ENCODE data around the gene KRT13. TPM values are rescaled to one million over a fixed set of nuclear protein-coding genes. Genes with fewer than 3 reads are reported as not detected.

KRT13 gene
- total RNA-seq, 2 donors from 2014 or later = not detected

DNA sequence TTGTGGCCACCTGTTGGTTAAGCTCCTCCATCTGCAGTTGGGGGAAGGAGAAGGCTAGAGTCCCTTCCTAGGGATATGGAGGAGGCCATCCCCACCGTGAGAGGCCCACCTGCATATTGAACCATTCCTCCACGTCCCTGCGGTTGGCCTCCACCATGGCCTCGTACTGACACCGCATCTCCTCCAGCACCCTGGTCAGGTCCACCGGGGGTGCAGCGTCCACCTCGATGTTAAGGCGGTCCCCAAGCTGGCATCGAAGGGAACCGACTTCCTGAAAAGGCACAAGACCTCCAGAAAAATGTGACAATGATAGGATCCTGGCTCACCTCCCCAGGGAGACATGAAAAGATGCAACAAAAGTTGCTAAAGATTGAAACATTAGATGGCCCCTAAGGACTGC, 41.2 kb downstream of the KRT13 start:
- TF ChIP-seq, protein P1, sequence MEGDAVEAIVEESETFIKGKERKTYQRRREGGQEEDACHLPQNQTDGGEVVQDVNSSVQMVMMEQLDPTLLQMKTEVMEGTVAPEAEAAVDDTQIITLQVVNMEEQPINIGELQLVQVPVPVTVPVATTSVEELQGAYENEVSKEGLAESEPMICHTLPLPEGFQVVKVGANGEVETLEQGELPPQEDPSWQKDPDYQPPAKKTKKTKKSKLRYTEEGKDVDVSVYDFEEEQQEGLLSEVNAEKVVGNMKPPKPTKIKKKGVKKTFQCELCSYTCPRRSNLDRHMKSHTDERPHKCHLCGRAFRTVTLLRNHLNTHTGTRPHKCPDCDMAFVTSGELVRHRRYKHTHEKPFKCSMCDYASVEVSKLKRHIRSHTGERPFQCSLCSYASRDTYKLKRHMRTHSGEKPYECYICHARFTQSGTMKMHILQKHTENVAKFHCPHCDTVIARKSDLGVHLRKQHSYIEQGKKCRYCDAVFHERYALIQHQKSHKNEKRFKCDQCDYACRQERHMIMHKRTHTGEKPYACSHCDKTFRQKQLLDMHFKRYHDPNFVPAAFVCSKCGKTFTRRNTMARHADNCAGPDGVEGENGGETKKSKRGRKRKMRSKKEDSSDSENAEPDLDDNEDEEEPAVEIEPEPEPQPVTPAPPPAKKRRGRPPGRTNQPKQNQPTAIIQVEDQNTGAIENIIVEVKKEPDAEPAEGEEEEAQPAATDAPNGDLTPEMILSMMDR (IDR thresholded peaks at IDR 0.05) = no peak
- Histone ChIP-seq H3K4me3 (no peak overlapping the region), H3K27me3 (no peaks in the 10 kb centered on the region), H3K27ac (no peak overlapping the region), H3K36me3 (no peaks in the 10 kb centered on the region), H3K9me3 (peaks cover 0 to 19% of the 10 kb centered on the region in 2 donors), H3K4me1 (peaks cover 0 to 7% of the 10 kb centered on the region in 2 donors)
- no peak for DNase-seq (ENCODE audit: low spot score)

DNA sequence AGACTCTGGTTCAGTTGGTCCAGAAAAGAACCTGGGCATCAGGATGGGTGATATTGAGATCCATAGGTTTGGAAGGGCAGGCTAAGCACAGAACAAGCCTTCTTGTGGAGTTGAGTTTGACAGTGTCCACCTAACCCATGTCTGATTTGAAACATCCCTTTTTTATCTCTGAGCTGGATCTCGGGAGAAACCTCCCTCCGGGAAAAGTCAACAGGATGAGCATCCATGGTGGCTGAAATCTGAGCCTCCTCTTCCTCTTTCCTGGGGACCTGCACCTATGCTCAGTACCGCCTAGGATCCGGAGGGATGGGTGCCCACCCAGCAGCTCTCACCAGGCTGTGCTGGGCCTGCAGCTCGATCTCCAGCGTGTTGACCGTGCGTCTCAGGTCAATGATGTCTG, 41.7 kb downstream of the KRT13 start:
- TF ChIP-seq, protein P1 (IDR thresholded peaks at IDR 0.05) = no peak
- no peak overlapping the region for H3K4me3 ChIP-seq
- H3K27me3 ChIP-seq = no peaks in the 10 kb centered on the region
- no peak for DNase-seq (ENCODE audit: low spot score)
- H3K9me3 ChIP-seq = peaks cover 0 to 15% of the 10 kb centered on the region in 2 donors
- H3K36me3 ChIP-seq = no peaks in the 10 kb centered on the region
- no peak overlapping the region for H3K27ac ChIP-seq
- peaks cover 0 to 7% of the 10 kb centered on the region in 2 donors for H3K4me1 ChIP-seq

DNA sequence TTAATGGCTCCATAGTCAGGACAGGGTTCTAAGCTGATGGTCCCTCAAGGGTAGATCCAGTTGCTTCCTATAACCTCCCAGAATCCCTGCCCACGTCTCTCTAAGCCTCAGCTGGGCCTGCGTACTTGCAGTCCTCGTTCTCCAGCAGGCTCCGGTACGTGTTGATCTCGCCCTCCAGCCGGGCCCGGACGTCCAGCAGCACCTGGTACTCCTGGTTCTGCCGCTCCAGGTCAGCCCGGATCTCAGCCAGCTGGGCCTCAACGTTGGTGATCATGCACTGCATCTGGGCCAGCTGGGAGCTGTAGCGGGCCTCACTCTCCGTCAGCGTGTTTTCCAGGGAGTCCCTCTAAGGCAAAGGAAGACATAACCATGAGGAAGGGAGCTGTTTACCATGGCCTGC, 42.7 kb downstream of the KRT13 start:
- H3K4me1 ChIP-seq = peaks cover 0 to 7% of the 10 kb centered on the region in 2 donors
- H3K27ac ChIP-seq = no peak overlapping the region
- no peak for DNase-seq (ENCODE audit: low spot score)
- H3K9me3 ChIP-seq = peaks cover 0 to 5% of the 10 kb centered on the region in 2 donors
- TF ChIP-seq, protein P1 (IDR thresholded peaks at IDR 0.05) = no peak
- H3K4me3 ChIP-seq = no peak overlapping the region
- H3K27me3 ChIP-seq = no peaks in the 10 kb centered on the region
- no peaks in the 10 kb centered on the region for H3K36me3 ChIP-seq

DNA sequence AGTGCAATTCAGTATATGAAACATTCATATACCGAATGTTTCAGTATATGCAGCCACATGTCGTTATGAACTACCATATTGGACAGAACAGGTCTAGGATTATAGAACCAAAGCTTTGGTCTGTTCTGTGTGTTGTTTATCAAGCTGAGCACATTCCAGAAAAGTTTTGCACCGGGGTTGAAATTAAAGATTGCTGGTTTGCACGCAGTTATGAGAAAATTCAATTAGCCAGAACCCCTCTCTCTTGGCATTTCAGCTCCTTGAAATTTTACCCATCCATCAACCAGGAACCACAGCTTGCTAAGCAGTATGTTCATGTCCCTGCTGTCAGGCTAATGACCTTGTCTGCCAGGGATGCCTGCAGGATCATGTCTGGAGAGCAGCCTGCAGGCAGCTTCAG, 47.7 kb downstream of the KRT13 start:
- no peaks in the 10 kb centered on the region for H3K4me1 ChIP-seq
- no peak for DNase-seq (ENCODE audit: low spot score)
- no peaks in the 10 kb centered on the region for H3K36me3 ChIP-seq
- H3K4me3 ChIP-seq = no peak overlapping the region
- TF ChIP-seq, protein P1 (IDR thresholded peaks at IDR 0.05) = no peak
- no peak overlapping the region for H3K27ac ChIP-seq
- H3K9me3 ChIP-seq = no peaks in the 10 kb centered on the region
- no peaks in the 10 kb centered on the region for H3K27me3 ChIP-seq

DNA sequence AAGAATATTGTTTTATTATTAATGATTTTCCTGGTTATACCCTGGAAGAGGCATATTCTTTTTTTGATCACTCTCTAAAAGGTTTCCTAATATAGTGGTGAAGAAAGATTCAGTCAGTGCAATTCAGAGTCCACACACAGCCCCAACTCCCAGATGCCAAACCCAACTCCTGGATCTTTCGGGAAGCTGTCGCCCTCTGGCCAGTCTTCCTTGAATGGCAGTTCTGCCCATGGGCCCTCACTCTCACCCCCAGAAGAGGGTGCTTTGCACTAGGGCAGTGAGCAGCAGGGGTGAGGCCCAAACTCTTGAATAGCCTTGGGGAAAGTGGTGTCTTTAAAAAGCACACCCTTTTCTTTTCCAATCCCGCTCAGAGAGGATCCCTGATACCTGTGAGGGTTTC, 49.2 kb downstream of the KRT13 start:
- H3K27me3 ChIP-seq = no peaks in the 10 kb centered on the region
- no peak overlapping the region for H3K27ac ChIP-seq
- no peak overlapping the region for H3K4me3 ChIP-seq
- no peak for DNase-seq (ENCODE audit: low spot score)
- no peaks in the 10 kb centered on the region for H3K4me1 ChIP-seq
- TF ChIP-seq, protein P1 (IDR thresholded peaks at IDR 0.05) = no peak
- peaks cover 0 to 13% of the 10 kb centered on the region in 2 donors for H3K9me3 ChIP-seq
- H3K36me3 ChIP-seq = no peaks in the 10 kb centered on the region

DNA sequence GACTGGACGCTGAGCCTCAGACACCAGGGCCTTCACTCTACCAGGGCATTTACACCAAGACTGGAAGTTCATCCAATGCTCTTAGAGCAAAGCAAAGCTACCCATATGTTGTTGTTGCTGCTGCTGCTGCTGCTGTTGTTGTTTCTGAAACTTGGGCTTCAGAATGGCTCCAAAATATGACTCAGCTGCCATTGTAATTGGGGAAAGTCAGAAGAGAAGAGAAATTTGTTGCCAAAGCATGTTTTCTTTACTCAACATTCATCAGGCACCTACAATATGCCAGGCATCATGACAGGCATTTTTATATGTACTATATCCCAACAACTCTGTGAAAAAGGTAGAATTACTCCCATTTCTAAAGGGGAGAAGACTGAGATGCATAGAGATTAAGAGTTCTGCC, 50.2 kb downstream of the KRT13 start:
- Histone ChIP-seq H3K27me3 (no peaks in the 10 kb centered on the region), H3K4me1 (no peaks in the 10 kb centered on the region), H3K27ac (no peak overlapping the region), H3K4me3 (no peak overlapping the region), H3K9me3 (peaks cover 0 to 16% of the 10 kb centered on the region in 2 donors), H3K36me3 (no peaks in the 10 kb centered on the region)
- TF ChIP-seq, protein P1 (IDR thresholded peaks at IDR 0.05) = no peak
- DNase-seq (ENCODE audit: low spot score) = no peak
